DMS114 treated with DMSO at 0.1 percent for 48 hours (cell line): ENCODE data around the gene WAC.
"Not testable (repeated sequence)": the region's sequence is repeated elsewhere in the genome, so short reads cannot be mapped to it uniquely, and the experiment has no call there.

ENCODE experiments used
- DNase-seq: peaks from one replicate; lab custom pipeline; 2025; ENCODE audit not compliant: unreplicated experiment; lab: John Stamatoyannopoulos, UW

The WAC gene

GRCh38 chr10:28532337-28533185, at the start of gene WAC:
TSS of gene WAC (plus strand) at chr10:28533118. CDS start at chr10:28533580, 462 bp downstream.
- DNase-seq: peak; percentile 91

GRCh38 chr10:28489206-28489605, 43.7 kb upstream of the WAC start:
- DNase-seq: no peak

- not testable (repeated sequence) for DNase-seq
These were observed 42.6 kb upstream of the WAC start for GRCh38 chr10:28490256-28490865.

- DNase-seq: no peak
These were observed 40.6 kb upstream of the WAC start for GRCh38 chr10:28492116-28492920.

GRCh38 chr10:28494420-28494819, 38.5 kb upstream of the WAC start:
- DNase-seq: no peak

GRCh38 chr10:28495084-28495483, 37.8 kb upstream of the WAC start:
- DNase-seq: no peak

GRCh38 chr10:28496017-28496416, 36.9 kb upstream of the WAC start:
- DNase-seq: no peak

- DNase-seq: no peak
These were observed 36.4 kb upstream of the WAC start for GRCh38 chr10:28496481-28496961.

GRCh38 chr10:28497313-28498126, 35.4 kb upstream of the WAC start:
- DNase-seq: no peak

- DNase-seq: not testable (repeated sequence)
These were observed 32.7 kb upstream of the WAC start for GRCh38 chr10:28500203-28500602.

GRCh38 chr10:28503114-28503513, 29.8 kb upstream of the WAC start:
- DNase-seq: peak; percentile 17

GRCh38 chr10:28505359-28505959, 27.5 kb upstream of the WAC start:
- DNase-seq: no peak

- no peak for DNase-seq
These were observed 24.5 kb upstream of the WAC start for GRCh38 chr10:28508304-28508925.

GRCh38 chr10:28509286-28509685, 23.6 kb upstream of the WAC start:
- no peak for DNase-seq

- no peak for DNase-seq
These were observed 18.3 kb upstream of the WAC start for GRCh38 chr10:28514648-28515047.

GRCh38 chr10:28520346-28520745, 12.6 kb upstream of the WAC start:
- DNase-seq: no peak

- not testable (repeated sequence) for DNase-seq
These were observed 12.1 kb upstream of the WAC start for GRCh38 chr10:28520828-28521227.

GRCh38 chr10:28521961-28522360, 11.0 kb upstream of the WAC start:
- DNase-seq: not testable (repeated sequence)

GRCh38 chr10:28523725-28524252, 9.1 kb upstream of the WAC start:
- no peak for DNase-seq
